WTC11 (cell line): ENCODE data around the gene ITGA11.

ENCODE experiments used
- CREB1 ChIP-seq: sonication (generic); formaldehyde crosslinking; IDR thresholded peaks from 2 replicates; pipeline ENCODE4 v1.8.0; 2023; ENCODE audit warnings: mild to moderate bottlenecking, missing genetic modification reagents
- CTCF ChIP-seq: fragments of 200-600 bp; IDR thresholded peaks from 2 replicates; pipeline ENCODE4 v1.8.0; 2022; ENCODE audit warnings: antibody characterized with exemption
- ETV6 ChIP-seq: sonication (generic); formaldehyde crosslinking; IDR thresholded peaks from 2 replicates; pipeline ENCODE4 v1.8.1; 2022; ENCODE audit warnings: mild to moderate bottlenecking, missing genetic modification reagents
- FOXP1 ChIP-seq: sonication (generic); formaldehyde crosslinking; IDR thresholded peaks from 2 replicates; pipeline ENCODE4 v1.8.0; 2022; ENCODE audit warnings: missing genetic modification reagents, mild to moderate bottlenecking, moderate library complexity, borderline replicate concordance
- KAT7 ChIP-seq: sonication (generic); formaldehyde crosslinking; IDR thresholded peaks from 2 replicates; pipeline ENCODE4 v1.8.1; 2023; ENCODE audit warnings: missing genetic modification reagents, mild to moderate bottlenecking, borderline replicate concordance
- MAX ChIP-seq: sonication (generic); formaldehyde crosslinking; IDR thresholded peaks from 2 replicates; pipeline ENCODE4 v1.8.0; 2022; ENCODE audit warnings: mild to moderate bottlenecking, missing genetic modification reagents
- MLX ChIP-seq: sonication (generic); formaldehyde crosslinking; IDR thresholded peaks from 2 replicates; pipeline ENCODE4 v1.8.1; 2023; ENCODE audit warnings: mild to moderate bottlenecking, missing genetic modification reagents, moderate library complexity
- NFE2L1 ChIP-seq: sonication (generic); formaldehyde crosslinking; IDR thresholded peaks from 2 replicates; pipeline ENCODE4 v1.8.1; 2023; ENCODE audit warnings: missing genetic modification reagents
- TEAD4 ChIP-seq: sonication (generic); formaldehyde crosslinking; IDR thresholded peaks from 2 replicates; pipeline ENCODE4 v1.8.0; 2022; ENCODE audit warnings: mild to moderate bottlenecking, missing genetic modification reagents
- TP53 ChIP-seq: sonication (generic); formaldehyde crosslinking; IDR thresholded peaks from 2 replicates; pipeline ENCODE4 v1.8.1; 2023; ENCODE audit warnings: mild to moderate bottlenecking, missing genetic modification reagents
- USF2 ChIP-seq: sonication (generic); formaldehyde crosslinking; IDR thresholded peaks from 2 replicates; pipeline ENCODE4 v1.8.1; 2023; ENCODE audit warnings: mild to moderate bottlenecking, missing genetic modification reagents, moderate library complexity
- ZBTB21 ChIP-seq: sonication (generic); formaldehyde crosslinking; IDR thresholded peaks from 2 replicates; pipeline ENCODE4 v1.8.1; 2023; ENCODE audit warnings: mild to moderate bottlenecking, missing genetic modification reagents, borderline replicate concordance
- ZNF121 ChIP-seq: sonication (generic); formaldehyde crosslinking; IDR thresholded peaks from 2 replicates; pipeline ENCODE4 v1.8.0; 2023; ENCODE audit warnings: missing genetic modification reagents
- ZNF423 ChIP-seq: fragments of 250-450 bp; sonication (Bioruptor Pico); IDR thresholded peaks from 2 replicates; pipeline ENCODE4 v2.1.2; 2022; ENCODE audit warnings: mild to moderate bottlenecking, moderate library complexity

GRCh38 chr15:68396068-68396467 is 35.9 kb downstream of the ITGA11 start:
- TF ChIP-seq CTCF, result no peak
- no peak for TF ChIP-seq KAT7 (CRISPR knock-in tag)
- no peak for TF ChIP-seq FOXP1
- TF ChIP-seq MAX (CRISPR knock-in tag), result no peak
- no peak for TF ChIP-seq USF2 (CRISPR knock-in tag)
- TF ChIP-seq TEAD4, result no peak
- no peak for TF ChIP-seq ZBTB21
- no peak for TF ChIP-seq CREB1
- TF ChIP-seq TP53 (CRISPR knock-in tag), result no peak
- TF ChIP-seq ZNF423 (CRISPR knock-in tag), result no peak
- no peak for TF ChIP-seq ETV6
- TF ChIP-seq MLX (CRISPR knock-in tag), result no peak
- no peak for TF ChIP-seq ZNF121
- TF ChIP-seq NFE2L1 (CRISPR knock-in tag), result no peak
